Measurements from ENCODE around the gene PNMA6F.

Gene PNMA6F

GRCh38 chrX:153321381-153322124 is at the start of gene PNMA6F:
Gene PNMA6F, minus strand, starts transcription at chrX:153321767. Its CDS starts 1,093 bp downstream, at chrX:153320674.
- DNase-seq: no peak

GRCh38 chrX:153371256-153371655 is 49.7 kb upstream of the PNMA6F start:
- DNase-seq: no peak

GRCh38 chrX:153370293-153371055 is 48.9 kb upstream of the PNMA6F start:
- no peak for DNase-seq

- no peak for DNase-seq
Measured at GRCh38 chrX:153366878-153367538, 45.4 kb upstream of the PNMA6F start.

- no peak for DNase-seq
Measured at GRCh38 chrX:153366119-153366518, 44.6 kb upstream of the PNMA6F start.

GRCh38 chrX:153365670-153366069 is 44.1 kb upstream of the PNMA6F start:
- no peak for DNase-seq

- no peak for DNase-seq
Measured at GRCh38 chrX:153361781-153362397, 40.3 kb upstream of the PNMA6F start.

- no peak for DNase-seq
Measured at GRCh38 chrX:153357877-153358276, 36.3 kb upstream of the PNMA6F start.

GRCh38 chrX:153353416-153353815 is 31.8 kb upstream of the PNMA6F start:
- no peak for DNase-seq

GRCh38 chrX:153352858-153353257 is 31.3 kb upstream of the PNMA6F start:
- DNase-seq: no peak

- no peak for DNase-seq
Measured at GRCh38 chrX:153351981-153352380, 30.4 kb upstream of the PNMA6F start.

GRCh38 chrX:153349952-153350351 is 28.4 kb upstream of the PNMA6F start:
- DNase-seq: no peak

GRCh38 chrX:153348421-153348820 is 26.9 kb upstream of the PNMA6F start:
- no peak for DNase-seq

GRCh38 chrX:153347530-153347929 is 26.0 kb upstream of the PNMA6F start:
- DNase-seq: no peak

GRCh38 chrX:153343674-153344073 is 22.1 kb upstream of the PNMA6F start:
- DNase-seq: no peak

- no peak for DNase-seq
Measured at GRCh38 chrX:153342762-153343558, 21.4 kb upstream of the PNMA6F start.

- no peak for DNase-seq
Measured at GRCh38 chrX:153340111-153340510, 18.5 kb upstream of the PNMA6F start.

GRCh38 chrX:153339662-153340061 is 18.1 kb upstream of the PNMA6F start:
- DNase-seq: no peak

- no peak for DNase-seq
Measured at GRCh38 chrX:153338836-153339235, 17.3 kb upstream of the PNMA6F start.

- DNase-seq: no peak
Measured at GRCh38 chrX:153336988-153337387, 15.4 kb upstream of the PNMA6F start.

GRCh38 chrX:153336121-153336894 is 14.7 kb upstream of the PNMA6F start:
- no peak for DNase-seq

All from NCI-H2081 treated with DMSO at 0.1 percent for 48 hours (cell line).